DND-41 (cell line): Measurements from ENCODE around the gene TTC28.

Source experiments
- EZH2 ChIP-seq: IDR thresholded peaks from 3 replicates; pipeline ENCODE4 v1.6.1; 2012; ENCODE audit warnings: borderline replicate concordance, low read depth, mild to moderate bottlenecking, moderate library complexity, low read length, inconsistent platforms; ENCODE audit not compliant: severe bottlenecking
- TF ChIP-seq, protein P1 (sequence below): IDR thresholded peaks from 2 replicates; pipeline ENCODE4 v1.5.1; 2012; ENCODE audit warnings: borderline replicate concordance, low read length, moderate library complexity, mild to moderate bottlenecking; ENCODE audit not compliant: poor library complexity, severe bottlenecking; ENCODE audit errors: extremely low read depth

DNA sequence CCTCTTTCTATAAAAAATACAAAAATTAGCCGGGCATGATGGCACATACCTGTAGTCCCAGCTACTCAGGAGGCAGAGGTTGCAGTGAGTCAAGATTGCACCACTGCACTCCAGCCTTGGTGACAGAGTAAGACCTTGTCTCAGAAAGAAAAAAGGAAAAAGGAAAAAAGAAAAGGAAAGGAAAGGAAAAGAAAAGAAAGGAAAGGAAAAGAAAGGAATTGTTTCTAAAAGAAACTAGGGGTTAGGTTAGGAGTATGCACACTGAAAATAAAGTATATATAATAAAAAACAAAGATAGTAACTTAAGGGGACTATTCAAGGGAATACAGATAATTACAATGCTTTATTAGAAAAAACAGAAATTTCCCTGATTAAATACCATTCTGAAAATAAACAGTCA, 50.9 kb downstream of the TTC28 start:
- TF ChIP-seq, protein P1, sequence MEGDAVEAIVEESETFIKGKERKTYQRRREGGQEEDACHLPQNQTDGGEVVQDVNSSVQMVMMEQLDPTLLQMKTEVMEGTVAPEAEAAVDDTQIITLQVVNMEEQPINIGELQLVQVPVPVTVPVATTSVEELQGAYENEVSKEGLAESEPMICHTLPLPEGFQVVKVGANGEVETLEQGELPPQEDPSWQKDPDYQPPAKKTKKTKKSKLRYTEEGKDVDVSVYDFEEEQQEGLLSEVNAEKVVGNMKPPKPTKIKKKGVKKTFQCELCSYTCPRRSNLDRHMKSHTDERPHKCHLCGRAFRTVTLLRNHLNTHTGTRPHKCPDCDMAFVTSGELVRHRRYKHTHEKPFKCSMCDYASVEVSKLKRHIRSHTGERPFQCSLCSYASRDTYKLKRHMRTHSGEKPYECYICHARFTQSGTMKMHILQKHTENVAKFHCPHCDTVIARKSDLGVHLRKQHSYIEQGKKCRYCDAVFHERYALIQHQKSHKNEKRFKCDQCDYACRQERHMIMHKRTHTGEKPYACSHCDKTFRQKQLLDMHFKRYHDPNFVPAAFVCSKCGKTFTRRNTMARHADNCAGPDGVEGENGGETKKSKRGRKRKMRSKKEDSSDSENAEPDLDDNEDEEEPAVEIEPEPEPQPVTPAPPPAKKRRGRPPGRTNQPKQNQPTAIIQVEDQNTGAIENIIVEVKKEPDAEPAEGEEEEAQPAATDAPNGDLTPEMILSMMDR = no peak
- TF ChIP-seq EZH2 = no peak
